Peyer's patch (tissue), 4 donors: ENCODE measurements around the gene DKK3.

ENCODE experiments used
- CTCF ChIP-seq, 6 experiments: fragments of 450-650 bp in 4 of 6; fragments of 200-600 bp in 2 of 6; sonication (generic) in 1 of 6; IDR thresholded peaks; one replicate each; pipeline ENCODE4 v1.5.1; 2017 to 2019; ENCODE audit warnings: antibody characterized with exemption in 6 of 6, mild to moderate bottlenecking in 3 of 6, moderate library complexity in 1 of 6
- POLR2A ChIP-seq, 2 donors: fragments of 450-650 bp; IDR thresholded peaks; one replicate each; pipeline ENCODE4 v1.5.1; 2017; ENCODE audit warnings: antibody characterized with exemption in 2 of 2, mild to moderate bottlenecking in 2 of 2, moderate library complexity in 2 of 2

- TF ChIP-seq POLR2A (IDR thresholded peaks at IDR 0.05) (no peak), CTCF (IDR thresholded peaks at IDR 0.05) (no peak)
Measured at GRCh38 chr11:11963067-11963466, 45.4 kb downstream of the DKK3 start.
